ENCODE results near the gene ATP6V0E2. TPM values are rescaled to one million over a fixed set of nuclear protein-coding genes. Genes with fewer than 3 reads are reported as not detected.

The ATP6V0E2 gene
- total and polyA plus RNA-seq, 4 donors: 8.6 to 34.8 (median 24.5) TPM

DNA sequence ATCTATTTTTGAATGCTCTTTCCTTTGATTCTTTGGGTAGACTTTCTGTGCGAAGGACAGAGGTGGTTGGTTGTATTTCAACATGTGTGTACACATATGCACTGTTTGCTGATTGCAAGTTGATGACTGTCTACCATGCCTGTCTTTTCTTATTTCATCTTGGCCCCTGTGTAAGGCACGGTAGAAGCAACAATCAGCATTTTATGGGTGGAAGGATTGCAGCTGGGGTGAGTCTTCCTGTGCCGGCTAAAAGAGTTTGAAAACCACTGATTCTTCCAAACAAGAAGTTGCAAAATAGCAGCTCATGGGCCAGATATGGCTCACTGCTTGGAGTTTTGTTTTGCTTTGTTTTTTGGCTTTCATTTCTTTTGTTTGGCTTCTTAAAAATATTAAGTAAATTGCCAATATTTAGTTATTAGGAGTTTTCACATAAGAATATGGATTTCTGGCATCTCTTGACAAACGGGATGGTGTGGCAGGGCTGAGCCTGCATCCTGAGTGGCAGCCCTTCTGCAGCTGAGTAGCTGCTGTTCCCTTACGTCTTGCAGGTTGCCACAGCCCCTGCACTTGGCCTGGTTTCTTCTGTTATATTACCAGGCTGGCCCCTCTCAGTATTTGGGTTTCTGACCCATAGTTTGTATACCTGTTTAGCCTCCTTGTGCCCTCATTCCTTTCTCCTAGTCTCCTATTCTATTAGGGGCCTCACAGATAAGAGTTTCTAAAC is 28.4 kb upstream of the ATP6V0E2 start:
- no peaks in the 10 kb centered on the region for H3K4me1 ChIP-seq (ENCODE audit: control insufficient read depth in 5 of 5, insufficient read depth in 5 of 5, low read length in 5 of 5)
- H3K36me3 ChIP-seq (ENCODE audit: control insufficient read depth in 4 of 4, insufficient read depth in 4 of 4, low read length in 4 of 4): peaks cover 7 to 10% (median 8%) of the 10 kb centered on the region in 4 donors
- H3K9me3 ChIP-seq (ENCODE audit: control insufficient read depth in 4 of 4, insufficient read depth in 3 of 4, low read length in 3 of 4): no peaks in the 10 kb centered on the region
- ATAC-seq (ENCODE audit: insufficient read depth, low FRiP score) (no peak), DNase-seq (peak in 2 of 3 donors; percentile 2 to 17)
- H3K27me3 ChIP-seq (ENCODE audit: control insufficient read depth in 3 of 3, insufficient read depth in 3 of 3, low read length in 2 of 3): no peaks in the 10 kb centered on the region
- no peak overlapping the region for H3K9ac ChIP-seq (ENCODE audit: insufficient read depth in 1 of 2, low read length in 2 of 2)
- TF ChIP-seq CTCF (IDR thresholded peaks at IDR 0.05; ENCODE audit: control extremely low read depth, extremely low read depth): no peak
- H3K27ac ChIP-seq (ENCODE audit: low read depth in 1 of 2, low read length in 1 of 2): no peak overlapping the region
- H3K4me3 ChIP-seq: no peak overlapping the region
- 43 to 74% methylated on average over 5 of the region's 5 CpGs for WGBS, 2 donors

DNA sequence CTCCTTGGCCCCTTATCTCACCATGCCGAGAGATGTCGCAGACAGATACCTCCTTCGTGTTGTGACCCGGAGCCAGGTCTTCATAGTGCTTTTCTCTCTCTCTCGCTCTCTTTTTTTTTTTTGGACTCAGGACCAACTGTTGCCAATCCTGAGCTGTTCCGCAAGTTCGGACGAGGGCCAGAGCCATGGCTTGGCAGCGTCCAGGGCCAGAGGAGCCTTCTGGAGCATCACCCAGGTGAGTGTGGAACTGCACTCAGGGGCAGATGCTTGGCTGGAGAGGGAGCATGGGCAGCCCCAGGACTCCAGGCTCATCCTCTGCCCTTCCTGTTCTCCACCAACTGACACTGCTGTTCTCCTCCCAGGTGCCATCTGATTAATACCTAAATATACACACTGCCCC is 27.7 kb upstream of the ATP6V0E2 start:
- Histone ChIP-seq H3K4me3 (no peak overlapping the region), H3K27ac (ENCODE audit: low read depth in 1 of 2, low read length in 1 of 2) (no peak overlapping the region), H3K36me3 (ENCODE audit: control insufficient read depth in 4 of 4, insufficient read depth in 4 of 4, low read length in 4 of 4) (peaks cover 7 to 12% (median 7%) of the 10 kb centered on the region in 4 donors), H3K4me1 (ENCODE audit: control insufficient read depth in 5 of 5, insufficient read depth in 5 of 5, low read length in 5 of 5) (no peaks in the 10 kb centered on the region), H3K27me3 (ENCODE audit: control insufficient read depth in 3 of 3, insufficient read depth in 3 of 3, low read length in 2 of 3) (no peaks in the 10 kb centered on the region), H3K9ac (ENCODE audit: insufficient read depth in 1 of 2, low read length in 2 of 2) (no peak overlapping the region), H3K9me3 (ENCODE audit: control insufficient read depth in 4 of 4, insufficient read depth in 3 of 4, low read length in 3 of 4) (no peaks in the 10 kb centered on the region)
- no peak for TF ChIP-seq CTCF (IDR thresholded peaks at IDR 0.05; ENCODE audit: control extremely low read depth, extremely low read depth)
- ATAC-seq (ENCODE audit: insufficient read depth, low FRiP score): no peak
- WGBS, 2 donors: 88 to 94% methylated on average over 9 of the region's 9 CpGs
- DNase-seq: peak in 1 of 3 donors; percentile 1

- WGBS, 2 donors: 82 to 84% methylated on average over 3 of the region's 3 CpGs
- no peak overlapping the region for H3K27ac ChIP-seq (ENCODE audit: low read depth in 1 of 2, low read length in 1 of 2)
These were observed 27.2 kb upstream of the ATP6V0E2 start for GRCh38 chr7:149846436-149847046.

More at GRCh38 chr7:149846436-149847046, 27.2 kb upstream of the ATP6V0E2 start:
- DNase-seq: peak in 1 of 3 donors; percentile 1
- Histone ChIP-seq H3K36me3 (ENCODE audit: control insufficient read depth in 4 of 4, insufficient read depth in 4 of 4, low read length in 4 of 4) (peaks cover 7 to 12% (median 7%) of the 10 kb centered on the region in 4 donors), H3K9ac (ENCODE audit: insufficient read depth in 1 of 2, low read length in 2 of 2) (no peak overlapping the region), H3K9me3 (ENCODE audit: control insufficient read depth in 4 of 4, insufficient read depth in 3 of 4, low read length in 3 of 4) (no peaks in the 10 kb centered on the region), H3K27me3 (ENCODE audit: control insufficient read depth in 3 of 3, insufficient read depth in 3 of 3, low read length in 2 of 3) (no peaks in the 10 kb centered on the region), H3K4me1 (ENCODE audit: control insufficient read depth in 5 of 5, insufficient read depth in 5 of 5, low read length in 5 of 5) (no peaks in the 10 kb centered on the region), H3K4me3 (no peak overlapping the region)
- TF ChIP-seq CTCF (IDR thresholded peaks at IDR 0.05; ENCODE audit: control extremely low read depth, extremely low read depth): no peak
- no peak for ATAC-seq (ENCODE audit: insufficient read depth, low FRiP score)

Data from lung (tissue), 12 donors.